Ovary (tissue), 9 donors: ENCODE data around the gene FCN1. TPM values are rescaled to one million over a fixed set of nuclear protein-coding genes. Genes with fewer than 3 reads are reported as not detected.

Experiments used
- DNase-seq, 5 donors: peaks; one replicate each; pipeline ENCODE4 v3.0.0-alpha.2; 2019 to 2020
- H3K27ac ChIP-seq, 2 donors: fragments of 200-600 bp; one replicate each; pipeline versions ENCODE4 v1.5.1 to v1.8.0; 2019 to 2022
- H3K27me3 ChIP-seq: fragments of 200-600 bp; one replicate; pipeline ENCODE4 v1.8.0; 2022
- H3K36me3 ChIP-seq: fragments of 200-600 bp; sonication (generic); one replicate; pipeline ENCODE4 v1.5.1; 2019
- H3K4me1 ChIP-seq: one replicate; pipeline ENCODE4 v1.8.1; 2013; ENCODE audit warnings: mild to moderate bottlenecking, moderate library complexity; ENCODE audit not compliant: insufficient read depth
- H3K4me3 ChIP-seq: fragments of 200-600 bp; sonication (generic); one replicate; pipeline ENCODE4 v1.5.1; 2017
- H3K9me3 ChIP-seq, 2 donors: fragments of 200-600 bp in 1 of 2; sonication (generic) in 1 of 2; one replicate each; pipeline versions ENCODE4 v1.5.1 to v1.8.1; 2013 to 2019; ENCODE audit warnings: mild to moderate bottlenecking in 1 of 2, moderate library complexity in 1 of 2
- CTCF ChIP-seq, 3 donors: fragments of 450-650 bp in 2 of 3; fragments of 200-600 bp in 1 of 3; IDR thresholded peaks; one replicate each; pipeline versions ENCODE4 v1.5.1 to v1.8.0; 2016 to 2022; ENCODE audit warnings: antibody characterized with exemption in 3 of 3, mild to moderate bottlenecking in 1 of 3
- EP300 ChIP-seq: sonication (generic); formaldehyde crosslinking; IDR thresholded peaks from one replicate; pipeline ENCODE4 v1.6.1; 2017; ENCODE audit warnings: antibody characterized with exemption
- POLR2A ChIP-seq: fragments of 450-650 bp; IDR thresholded peaks from one replicate; pipeline ENCODE4 v1.6.1; 2017; ENCODE audit warnings: antibody characterized with exemption, mild to moderate bottlenecking, moderate library complexity
- WGBS, 3 donors: extraction: QIAGEN DNeasy Blood & Tissue Kit in 1 of 3; methylation state at CpG; one replicate each; pipeline versions ENCODE4 v1.1.5 to v1.1.7; 2013 to 2017; 5-methylcytosine and 5-hydroxymethylcytosine counted together
- intact Hi-C, 4 donors: fragments of 100-400 bp; cut with DNase I; formaldehyde crosslinking; loops; one replicate each; pipeline versions ENCODE4 v1.11.0 to v1.15.1; 2022 to 2023
- polyA plus RNA-seq, 2 donors: library from polyadenylated mRNA; stranded (reverse); fragments of 200-250 nt in 1 of 2; fragments of 350-450 nt in 1 of 2; fragmentation: Illumina TruSeq in 1 of 2; extraction: RNeasy Lipid Tissue Mini Kit (QIAGEN cat#74804) in 1 of 2; gene quantifications; one replicate each; pipeline ENCODE4 v1.2.3, GENCODE V29; 2013 to 2014
- total RNA-seq, 7 donors: library from RNA; depleted of rRNA in 2 of 7; stranded (reverse); fragments of >200 nt in 2 of 7; fragmentation: NEBNext Ultra II Directional in 3 of 7; extraction: Animal tissue kit (Norgen Biotek cat#: 25700) in 3 of 7; gene quantifications; one replicate each; pipeline versions ENCODE4 v1.1.0 to v1.2.4, GENCODE V29; 2016 to 2023
- donor health status: DM: no; HTN: no; CAD: no; lungs with moderate emphysema.
- donor health status: DM: no; HTN: no; CAD: no.
- donor health status: Bipolar disorder and iron deficiency.
- donor health status: DM: yes; HTN: yes; CAD: no.
- donor health status: DM: no; HTN: no; CAD: no.
- donor health status: DM: yes; HTN: yes; CAD: no.

Gene FCN1
- total and polyA plus RNA-seq, 9 donors: 0.43 to 5.0 (median 1.9) TPM; not detected in 2

- Histone ChIP-seq H3K9me3 (no peaks in the 10 kb centered on the region), H3K27me3 (no peaks in the 10 kb centered on the region), H3K27ac (no peak overlapping the region), H3K36me3 (no peaks in the 10 kb centered on the region), H3K4me3 (no peak overlapping the region), H3K4me1 (peaks cover 2% of the 10 kb centered on the region)
- intact Hi-C loops: no loop called here
- no peak for TF ChIP-seq POLR2A
- DNase-seq: peak in 2 of 5 donors; percentile 15 to 23
- 83 to 86% (median 85%) methylated on average over 12 to 17 of the region's 17 CpGs for WGBS, 3 donors
Observed at GRCh38 chr9:134869554-134870300, 48.0 kb downstream of the FCN1 start.

DNA sequence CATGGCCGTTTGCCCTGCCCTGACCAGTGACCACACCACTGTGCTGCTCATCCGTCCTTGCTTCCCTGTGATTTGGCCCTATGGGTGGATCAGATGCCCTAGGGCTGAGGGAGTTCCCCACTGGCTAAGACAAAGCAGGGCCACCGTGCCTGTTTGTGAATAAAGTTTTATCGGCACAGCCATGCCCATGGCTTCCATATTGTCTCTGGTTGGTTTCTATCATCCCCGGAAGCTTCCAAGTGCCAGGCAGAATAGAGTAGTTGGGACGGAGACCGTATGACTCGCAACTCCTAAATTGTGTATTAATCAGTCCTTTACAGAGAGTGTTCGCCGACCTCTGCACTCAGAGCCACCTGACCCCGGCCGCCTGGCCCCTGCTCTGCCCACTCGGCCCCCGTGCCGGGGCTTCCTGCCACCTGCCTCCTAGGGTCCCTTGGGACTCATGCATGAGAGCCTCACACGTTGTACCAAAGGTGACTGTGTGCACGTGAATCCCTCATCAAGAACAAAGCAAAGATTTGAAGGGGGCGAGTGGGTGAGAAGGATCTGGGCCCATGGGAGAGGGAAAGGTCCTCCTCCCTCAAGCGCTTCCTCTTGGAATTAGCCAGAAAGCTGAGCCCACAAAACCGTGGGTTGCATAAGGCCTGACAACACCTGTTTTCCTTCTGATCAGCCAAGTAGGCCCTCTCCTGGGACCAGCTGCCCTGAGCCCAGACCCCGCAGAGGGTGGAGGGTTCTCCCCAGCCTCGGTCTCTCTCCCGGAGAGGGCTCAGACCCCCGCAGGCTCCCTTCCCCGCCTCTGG lies 48.8 kb downstream of the FCN1 start:
- Histone ChIP-seq H3K27ac (no peak overlapping the region), H3K4me3 (no peak overlapping the region), H3K27me3 (no peaks in the 10 kb centered on the region), H3K4me1 (peaks cover 8% of the 10 kb centered on the region), H3K36me3 (no peaks in the 10 kb centered on the region), H3K9me3 (no peaks in the 10 kb centered on the region)
- peak in 2 of 5 donors; percentile 15 to 26 for DNase-seq
- TF ChIP-seq EP300: no peak
- no peak for TF ChIP-seq CTCF (IDR thresholded peaks at IDR 0.05)
- TF ChIP-seq POLR2A: no peak
- 86 to 90% (median 89%) methylated on average over 25 of the region's 25 CpGs for WGBS, 3 donors
- intact Hi-C loops: no loop called here

- Histone ChIP-seq H3K9me3 (no peaks in the 10 kb centered on the region), H3K36me3 (no peaks in the 10 kb centered on the region), H3K27ac (no peak overlapping the region), H3K4me1 (peaks cover 14% of the 10 kb centered on the region), H3K4me3 (no peak overlapping the region), H3K27me3 (no peaks in the 10 kb centered on the region)
- DNase-seq: peak in 2 of 5 donors; percentile 14 to 28
- 92 to 96% (median 93%) methylated on average over 22 of the region's 22 CpGs for WGBS, 3 donors
- TF ChIP-seq CTCF (IDR thresholded peaks at IDR 0.05) (no peak), POLR2A (no peak), EP300 (no peak)
- intact Hi-C loops: no loop called here
Observed at GRCh38 chr9:134867917-134868750, 49.6 kb downstream of the FCN1 start.

GRCh38 chr9:134864821-134865190 lies 52.9 kb downstream of the FCN1 start:
- Histone ChIP-seq H3K4me3 (no peak overlapping the region), H3K9me3 (no peaks in the 10 kb centered on the region), H3K4me1 (peaks cover 17% of the 10 kb centered on the region), H3K27me3 (no peaks in the 10 kb centered on the region), H3K27ac (no peak overlapping the region), H3K36me3 (no peaks in the 10 kb centered on the region)
- intact Hi-C loops: no loop called here
- WGBS, 3 donors: 76 to 81% (median 81%) methylated on average over 13 of the region's 13 CpGs
- peak in 2 of 5 donors; percentile 20 to 38 for DNase-seq
- TF ChIP-seq POLR2A (no peak), EP300 (no peak), CTCF (IDR thresholded peaks at IDR 0.05) (no peak)
